Fibroblast of villous mesenchyme (primary cell): Measurements from ENCODE around the gene MRPL23. TPM values are rescaled to one million over a fixed set of nuclear protein-coding genes. Genes with fewer than 3 reads are reported as not detected.

Source experiments
- DNase-seq: peaks from one replicate; pipeline ENCODE4 v3.0.0-alpha.2; 2010; ENCODE audit warnings: low read depth
- H3K4me3 ChIP-seq: 2 replicates; pipeline ENCODE4 v1.5.1; 2011; ENCODE audit warnings: low read depth, mild to moderate bottlenecking, low read length
- CTCF ChIP-seq: IDR thresholded peaks from 2 replicates; pipeline ENCODE4 v1.5.1; 2012; ENCODE audit warnings: low read depth, mild to moderate bottlenecking, low read length; ENCODE audit not compliant: insufficient read depth
- total RNA-seq: library from RNA; depleted of rRNA; stranded (reverse); fragments of >200 nt; gene quantifications from 2 replicates; pipeline ENCODE4 v1.2.3, GENCODE V29; 2012

Gene MRPL23
- total RNA-seq, 1 donor: 107 TPM

GRCh38 chr11:1969035-1969434, 21.9 kb downstream of the MRPL23 start:
- TF ChIP-seq CTCF: no peak

GRCh38 chr11:1969776-1970175, 22.6 kb downstream of the MRPL23 start:
- no peak for TF ChIP-seq CTCF
- H3K4me3 ChIP-seq: no peak overlapping the region
- DNase-seq: no peak

More at GRCh38 chr11:1969035-1969434, 21.9 kb downstream of the MRPL23 start:
- no peak overlapping the region for H3K4me3 ChIP-seq
- DNase-seq: no peak

- no peak overlapping the region for H3K4me3 ChIP-seq
- no peak for TF ChIP-seq CTCF
- DNase-seq: no peak
Measured at GRCh38 chr11:1970956-1971355, 23.8 kb downstream of the MRPL23 start.

- no peak for DNase-seq
- no peak for TF ChIP-seq CTCF
- no peak overlapping the region for H3K4me3 ChIP-seq
Measured at GRCh38 chr11:1975185-1975584, 28.1 kb downstream of the MRPL23 start.

- H3K4me3 ChIP-seq: no peak overlapping the region
- no peak for TF ChIP-seq CTCF
- no peak for DNase-seq
Measured at GRCh38 chr11:1978720-1979473, 31.8 kb downstream of the MRPL23 start.

- H3K4me3 ChIP-seq: no peak overlapping the region
- no peak for DNase-seq
- no peak for TF ChIP-seq CTCF
Measured at GRCh38 chr11:1979607-1980006, 32.5 kb downstream of the MRPL23 start.
